Measurements from ENCODE around the gene GRIK4. TPM values are rescaled to one million over a fixed set of nuclear protein-coding genes. Genes with fewer than 3 reads are reported as not detected.

The GRIK4 gene
- total and polyA plus RNA-seq, 4 donors: 0.41 to 4.9 (median 1.7) TPM

DNA sequence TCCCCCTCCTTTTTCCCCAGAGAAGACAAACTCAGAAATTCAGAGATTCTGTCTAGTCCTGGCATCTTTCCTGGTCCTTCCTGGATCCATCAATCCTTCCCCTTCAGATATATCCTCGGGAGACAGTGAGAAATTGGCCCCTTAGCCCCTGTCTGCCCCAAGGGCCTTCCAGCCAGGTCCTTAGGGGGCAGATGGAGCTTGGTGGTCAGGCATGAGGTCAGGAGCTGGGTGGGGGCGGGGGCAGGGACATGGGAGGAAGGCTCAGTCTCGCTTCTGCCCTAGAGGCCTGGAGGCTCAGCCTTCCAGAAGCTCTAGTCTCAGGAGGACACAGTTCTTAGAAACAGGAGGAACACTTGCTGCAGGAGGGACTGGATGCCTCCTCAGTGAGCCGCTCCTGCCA, 304.6 kb downstream of the GRIK4 start:
- no peaks in the 10 kb centered on the region for H3K36me3 ChIP-seq (ENCODE audit: control insufficient read depth in 4 of 4, insufficient read depth in 4 of 4, low read length in 4 of 4)
- DNase-seq: no peak
- peaks cover 0 to 3% (median 0%) of the 10 kb centered on the region in 3 donors for H3K27me3 ChIP-seq (ENCODE audit: control insufficient read depth in 3 of 3, insufficient read depth in 3 of 3, low read length in 2 of 3)
- no peaks in the 10 kb centered on the region for H3K9me3 ChIP-seq (ENCODE audit: control insufficient read depth in 4 of 4, insufficient read depth in 3 of 4, low read length in 3 of 4)
- 82 to 91% methylated on average over 4 of the region's 4 CpGs for WGBS, 2 donors
- H3K27ac ChIP-seq (ENCODE audit: low read depth in 1 of 2, low read length in 1 of 2): no peak overlapping the region
- H3K4me3 ChIP-seq: no peak overlapping the region
- TF ChIP-seq, protein P1, sequence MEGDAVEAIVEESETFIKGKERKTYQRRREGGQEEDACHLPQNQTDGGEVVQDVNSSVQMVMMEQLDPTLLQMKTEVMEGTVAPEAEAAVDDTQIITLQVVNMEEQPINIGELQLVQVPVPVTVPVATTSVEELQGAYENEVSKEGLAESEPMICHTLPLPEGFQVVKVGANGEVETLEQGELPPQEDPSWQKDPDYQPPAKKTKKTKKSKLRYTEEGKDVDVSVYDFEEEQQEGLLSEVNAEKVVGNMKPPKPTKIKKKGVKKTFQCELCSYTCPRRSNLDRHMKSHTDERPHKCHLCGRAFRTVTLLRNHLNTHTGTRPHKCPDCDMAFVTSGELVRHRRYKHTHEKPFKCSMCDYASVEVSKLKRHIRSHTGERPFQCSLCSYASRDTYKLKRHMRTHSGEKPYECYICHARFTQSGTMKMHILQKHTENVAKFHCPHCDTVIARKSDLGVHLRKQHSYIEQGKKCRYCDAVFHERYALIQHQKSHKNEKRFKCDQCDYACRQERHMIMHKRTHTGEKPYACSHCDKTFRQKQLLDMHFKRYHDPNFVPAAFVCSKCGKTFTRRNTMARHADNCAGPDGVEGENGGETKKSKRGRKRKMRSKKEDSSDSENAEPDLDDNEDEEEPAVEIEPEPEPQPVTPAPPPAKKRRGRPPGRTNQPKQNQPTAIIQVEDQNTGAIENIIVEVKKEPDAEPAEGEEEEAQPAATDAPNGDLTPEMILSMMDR (IDR thresholded peaks at IDR 0.05; ENCODE audit: control extremely low read depth, extremely low read depth): no peak
- H3K4me1 ChIP-seq (ENCODE audit: control insufficient read depth in 5 of 5, insufficient read depth in 5 of 5, low read length in 5 of 5): no peaks in the 10 kb centered on the region
- ATAC-seq (ENCODE audit: insufficient read depth, low FRiP score): no peak
- H3K9ac ChIP-seq (ENCODE audit: insufficient read depth in 1 of 2, low read length in 2 of 2): no peak overlapping the region

DNA sequence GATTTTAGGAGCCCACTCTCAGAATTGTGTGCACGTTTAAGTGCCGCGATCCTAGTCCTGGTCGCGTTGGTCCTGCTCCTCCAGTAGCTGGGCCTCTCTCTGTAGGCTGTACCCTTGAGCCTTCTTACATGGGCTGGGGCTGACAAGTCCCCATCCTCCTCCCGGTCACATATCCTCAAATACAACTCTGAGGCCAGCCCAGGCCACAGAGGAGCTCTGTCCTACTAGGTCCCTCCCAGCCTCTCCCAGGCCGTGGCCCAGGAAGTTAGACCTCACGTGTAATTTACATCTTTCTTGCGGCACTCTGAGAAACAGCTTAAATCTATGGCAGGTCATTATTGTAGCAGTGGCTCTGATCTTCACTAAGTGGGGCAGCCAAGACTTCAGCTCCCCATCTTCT, 305.2 kb downstream of the GRIK4 start:
- 85 to 89% methylated on average over 9 of the region's 9 CpGs for WGBS, 2 donors
- peaks cover 0 to 2% (median 0%) of the 10 kb centered on the region in 4 donors for H3K36me3 ChIP-seq (ENCODE audit: control insufficient read depth in 4 of 4, insufficient read depth in 4 of 4, low read length in 4 of 4)
- DNase-seq (no peak), ATAC-seq (ENCODE audit: insufficient read depth, low FRiP score) (no peak)
- H3K9ac ChIP-seq (ENCODE audit: insufficient read depth in 1 of 2, low read length in 2 of 2): no peak overlapping the region
- no peak overlapping the region for H3K27ac ChIP-seq (ENCODE audit: low read depth in 1 of 2, low read length in 1 of 2)
- no peaks in the 10 kb centered on the region for H3K9me3 ChIP-seq (ENCODE audit: control insufficient read depth in 4 of 4, insufficient read depth in 3 of 4, low read length in 3 of 4)
- TF ChIP-seq, protein P1 (IDR thresholded peaks at IDR 0.05; ENCODE audit: control extremely low read depth, extremely low read depth): no peak
- H3K4me1 ChIP-seq (ENCODE audit: control insufficient read depth in 5 of 5, insufficient read depth in 5 of 5, low read length in 5 of 5): no peaks in the 10 kb centered on the region
- H3K4me3 ChIP-seq: no peak overlapping the region
- peaks cover 0 to 3% (median 0%) of the 10 kb centered on the region in 3 donors for H3K27me3 ChIP-seq (ENCODE audit: control insufficient read depth in 3 of 3, insufficient read depth in 3 of 3, low read length in 2 of 3)

DNA sequence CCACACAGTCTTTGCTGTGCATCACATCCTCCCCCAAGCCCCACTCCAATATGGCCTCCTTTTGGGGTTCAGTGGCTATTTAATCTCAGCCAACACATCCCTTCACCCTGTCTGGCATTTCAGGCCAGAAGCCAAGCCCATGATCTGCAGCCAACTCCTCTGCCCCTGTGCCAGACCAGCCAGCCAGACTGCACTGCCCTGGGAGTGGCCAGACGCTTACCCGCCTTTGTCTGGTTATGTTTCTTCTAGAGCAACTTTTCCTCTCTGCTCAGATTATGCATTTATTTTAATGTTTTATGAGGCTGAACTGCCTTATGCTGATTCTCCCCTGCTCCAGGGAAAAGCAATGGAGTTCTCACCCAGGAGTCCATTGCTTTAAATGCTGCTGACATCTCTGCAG, 305.6 kb downstream of the GRIK4 start:
- H3K9ac ChIP-seq (ENCODE audit: insufficient read depth in 1 of 2, low read length in 2 of 2): no peak overlapping the region
- 84 to 98% methylated on average over 2 of the region's 2 CpGs for WGBS, 2 donors
- H3K27me3 ChIP-seq (ENCODE audit: control insufficient read depth in 3 of 3, insufficient read depth in 3 of 3, low read length in 2 of 3): peaks cover 0 to 3% (median 0%) of the 10 kb centered on the region in 3 donors

More for the DNA sequence above, 305.6 kb downstream of the GRIK4 start:
- TF ChIP-seq, protein P1 (IDR thresholded peaks at IDR 0.05; ENCODE audit: control extremely low read depth, extremely low read depth): no peak
- Histone ChIP-seq H3K4me1 (ENCODE audit: control insufficient read depth in 5 of 5, insufficient read depth in 5 of 5, low read length in 5 of 5) (no peaks in the 10 kb centered on the region), H3K36me3 (ENCODE audit: control insufficient read depth in 4 of 4, insufficient read depth in 4 of 4, low read length in 4 of 4) (peaks cover 0 to 3% (median 0%) of the 10 kb centered on the region in 4 donors), H3K27ac (ENCODE audit: low read depth in 1 of 2, low read length in 1 of 2) (no peak overlapping the region), H3K4me3 (no peak overlapping the region), H3K9me3 (ENCODE audit: control insufficient read depth in 4 of 4, insufficient read depth in 3 of 4, low read length in 3 of 4) (no peaks in the 10 kb centered on the region)
- ATAC-seq (ENCODE audit: insufficient read depth, low FRiP score) (no peak), DNase-seq (no peak)

All from lung (tissue), 12 donors.